HepG2 (cell line): ENCODE measurements around the gene PIAS1. TPM values are rescaled to one million over a fixed set of nuclear protein-coding genes. Genes with fewer than 3 reads are reported as not detected.

Source experiments
- AGO1 ChIP-seq: fragments of 200-400 bp; formaldehyde crosslinking; IDR thresholded peaks from 2 replicates; pipeline ENCODE4 v1.6.1; 2017; ENCODE audit warnings: mild to moderate bottlenecking, low read depth, low read length, moderate library complexity; ENCODE audit not compliant: poor library complexity, severe bottlenecking
- ATF7-NPFF ChIP-seq: sonication (generic); formaldehyde crosslinking; IDR thresholded peaks from 2 replicates; pipeline ENCODE4 v1.8.1; 2023; ENCODE audit warnings: mild to moderate bottlenecking, low read depth, missing genetic modification reagents, moderate library complexity
- BRCA1 ChIP-seq: sonication (generic); formaldehyde crosslinking; IDR thresholded peaks from 2 replicates; pipeline ENCODE4 v1.4.0; 2020; ENCODE audit warnings: missing genetic modification reagents
- CC2D1A ChIP-seq: sonication (generic); formaldehyde crosslinking; IDR thresholded peaks from 2 replicates; pipeline ENCODE4 v1.8.1; 2023; ENCODE audit warnings: mild to moderate bottlenecking, missing genetic modification reagents
- DR1 ChIP-seq: sonication (generic); formaldehyde crosslinking; IDR thresholded peaks from 2 replicates; pipeline ENCODE4 v1.8.0; 2021; ENCODE audit warnings: mild to moderate bottlenecking, missing genetic modification reagents, inconsistent platforms
- FOXK1 ChIP-seq: sonication (generic); formaldehyde crosslinking; IDR thresholded peaks from 2 replicates; pipeline ENCODE4 v1.4.0; 2020; ENCODE audit warnings: low read depth, missing genetic modification reagents, borderline replicate concordance
- HNRNPK ChIP-seq: fragments of 200-400 bp; formaldehyde crosslinking; IDR thresholded peaks from 2 replicates; pipeline ENCODE4 v1.6.1; 2018; ENCODE audit warnings: low read length, low read depth, moderate library complexity, mild to moderate bottlenecking; ENCODE audit not compliant: poor library complexity, severe bottlenecking
- MEIS2 ChIP-seq: sonication (generic); formaldehyde crosslinking; IDR thresholded peaks from 2 replicates; pipeline ENCODE4 v1.9.0; 2021; ENCODE audit warnings: mild to moderate bottlenecking, missing genetic modification reagents
- MIER2 ChIP-seq: IDR thresholded peaks from 2 replicates; pipeline ENCODE4 v1.6.1; 2016; ENCODE audit warnings: missing biosample characterization, missing genetic modification reagents
- NFRKB ChIP-seq: fragments of 450-650 bp; IDR thresholded peaks from 2 replicates; pipeline ENCODE4 v1.6.1; 2017
- NR1H2 ChIP-seq: sonication (generic); formaldehyde crosslinking; IDR thresholded peaks from 2 replicates; pipeline ENCODE4 v1.8.1; 2022; ENCODE audit warnings: low read depth, missing genetic modification reagents, borderline replicate concordance
- POLR2AphosphoS2 ChIP-seq: IDR thresholded peaks from 2 replicates; pipeline ENCODE4 v1.6.1; 2011; ENCODE audit warnings: low read depth, low read length, improper control_type of control experiment
- SAP130 ChIP-seq: IDR thresholded peaks from 2 replicates; pipeline ENCODE4 v1.6.1; 2016; ENCODE audit warnings: low read depth
- SMAD9 ChIP-seq: sonication (generic); formaldehyde crosslinking; IDR thresholded peaks from 2 replicates; pipeline ENCODE4 v1.5.1; 2020; ENCODE audit warnings: mild to moderate bottlenecking, missing genetic modification reagents
- TBX3 ChIP-seq: fragments of 450-650 bp; IDR thresholded peaks from 2 replicates; pipeline ENCODE4 v1.6.1; 2017; ENCODE audit warnings: antibody characterized with exemption, mild to moderate bottlenecking, inconsistent platforms, borderline replicate concordance
- TOE1 ChIP-seq: sonication (generic); formaldehyde crosslinking; IDR thresholded peaks from 2 replicates; pipeline ENCODE4 v1.4.0; 2020; ENCODE audit warnings: mild to moderate bottlenecking, missing genetic modification reagents
- WIZ ChIP-seq: sonication (generic); formaldehyde crosslinking; IDR thresholded peaks from 2 replicates; pipeline ENCODE4 v1.5.1; 2020; ENCODE audit warnings: mild to moderate bottlenecking, missing genetic modification reagents
- ZNF329 ChIP-seq: sonication (generic); formaldehyde crosslinking; IDR thresholded peaks from 2 replicates; pipeline ENCODE4 v1.9.0; 2021; ENCODE audit warnings: low read depth, mild to moderate bottlenecking, missing genetic modification reagents
- ZNF576 ChIP-seq: sonication (generic); formaldehyde crosslinking; IDR thresholded peaks from 2 replicates; pipeline ENCODE4 v1.4.0; 2020; ENCODE audit warnings: mild to moderate bottlenecking, missing genetic modification reagents
- ZNF598 ChIP-seq: sonication (generic); formaldehyde crosslinking; IDR thresholded peaks from 2 replicates; pipeline ENCODE4 v1.5.1; 2020; ENCODE audit warnings: mild to moderate bottlenecking, missing genetic modification reagents, borderline replicate concordance
- ZNF709 ChIP-seq: sonication (generic); formaldehyde crosslinking; IDR thresholded peaks from 2 replicates; pipeline ENCODE4 v1.5.0; 2020; ENCODE audit warnings: mild to moderate bottlenecking, missing genetic modification reagents
- ZNF777 ChIP-seq: sonication (generic); formaldehyde crosslinking; IDR thresholded peaks from 2 replicates; pipeline ENCODE4 v1.4.0; 2020; ENCODE audit warnings: missing genetic modification reagents
- polyA plus RNA-seq, 8 experiments: library from polyadenylated mRNA; depleted of rRNA in 3 of 8; stranded (reverse) in 7 of 8; unstranded in 1 of 8; fragments of >200 nt; fragmentation: Illumina TruSeq in 4 of 8; extraction: Trizol in 4 of 8; gene quantifications; 2 replicates each; pipeline versions ENCODE4 v1.2.1 to v1.2.3, GENCODE V29; 2011 to 2016; ENCODE audit warnings: low read depth in 4 of 8, missing spikeins in 1 of 8, mixed read lengths in 1 of 8; ENCODE audit not compliant: insufficient read depth in 1 of 8
- total RNA-seq, 5 experiments: library from RNA; depleted of rRNA; stranded (reverse); fragments of >200 nt; fragmentation: Illumina TruSeq; extraction: Trizol; gene quantifications; 2 replicates each; pipeline ENCODE4 v1.2.3, GENCODE V29; 2016; ENCODE audit warnings: low read depth in 1 of 5
- TF ChIP-seq, protein P1 (sequence below): sonication (generic); formaldehyde crosslinking; IDR thresholded peaks from 2 replicates; pipeline ENCODE4 v1.4.0; 2020; ENCODE audit warnings: missing genetic modification reagents
- TF ChIP-seq, protein P2 (sequence below): sonication (generic); formaldehyde crosslinking; IDR thresholded peaks from 2 replicates; pipeline ENCODE4 v1.5.0; 2020; ENCODE audit warnings: mild to moderate bottlenecking, missing genetic modification reagents

Gene PIAS1
- total and polyA plus RNA-seq, 2 of the 13 experiments (the other 11 are each of a cell fraction or from before 2014, with no cell fraction given) = 20.7 to 33.7 TPM

DNA sequence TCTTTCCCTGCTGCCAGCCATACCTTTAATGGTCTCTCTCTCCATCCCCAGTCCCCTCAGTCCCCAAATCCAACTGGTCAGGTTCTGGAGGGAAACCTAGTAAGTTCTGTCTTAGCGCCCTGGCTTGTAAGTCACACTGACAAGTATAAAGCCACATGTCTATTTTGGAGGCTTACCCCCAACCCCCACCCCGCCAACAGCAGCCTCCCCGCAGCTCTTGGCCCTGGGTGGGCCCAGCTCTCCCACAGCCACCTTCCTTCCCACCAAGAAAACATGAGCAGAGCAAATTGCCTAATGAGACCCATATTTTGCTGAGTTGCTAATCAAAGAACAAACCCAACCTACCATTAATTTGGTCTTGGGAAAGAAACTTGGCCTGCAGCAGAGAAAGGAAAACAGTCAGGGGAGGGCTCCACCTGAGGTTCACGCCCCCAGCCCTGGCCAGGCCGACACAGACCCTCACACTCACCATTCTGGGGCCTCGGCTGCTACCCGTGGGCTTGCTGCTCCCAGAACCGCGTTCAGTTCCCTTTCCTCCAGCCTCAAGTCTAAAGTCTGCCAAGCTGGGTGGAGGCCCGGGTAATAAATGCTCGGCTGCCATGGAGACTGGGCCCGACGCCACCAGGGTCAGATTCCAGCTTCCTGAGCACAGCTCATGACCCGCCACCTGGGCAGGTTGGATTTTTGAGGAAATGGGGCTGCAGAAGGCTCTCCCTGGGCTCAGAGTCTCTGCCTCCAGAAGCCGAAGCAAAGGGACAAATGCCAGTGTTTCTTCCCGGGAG lies 150.9 kb downstream of the PIAS1 start, which contains the start of gene CALML4 (continued):
- TF ChIP-seq ZNF576 (CRISPR knock-in tag) (no peak), MEIS2 (no peak), ZNF709 (CRISPR knock-in tag) (no peak), MIER2 (no peak), FOXK1 (CRISPR knock-in tag) (no peak), CC2D1A (CRISPR knock-in tag) (no peak), BRCA1 (CRISPR knock-in tag) (no peak; the same call in 1 of the 2 replicates), POLR2AphosphoS2 (no peak), ZNF329 (CRISPR knock-in tag) (no peak), ZNF777 (CRISPR knock-in tag) (no peak), DR1 (CRISPR knock-in tag) (no peak), TOE1 (no peak), SMAD9 (CRISPR knock-in tag) (no peak), AGO1 (peak; percentile 1), ATF7-NPFF (CRISPR knock-in tag) (no peak), NR1H2 (CRISPR knock-in tag) (no peak), NFRKB (no peak), TBX3 (no peak), SAP130 (CRISPR knock-in tag) (peak; percentile 75), WIZ (CRISPR knock-in tag) (no peak), ZNF598 (CRISPR knock-in tag) (no peak), HNRNPK (no peak)
- TF ChIP-seq, protein P1, sequence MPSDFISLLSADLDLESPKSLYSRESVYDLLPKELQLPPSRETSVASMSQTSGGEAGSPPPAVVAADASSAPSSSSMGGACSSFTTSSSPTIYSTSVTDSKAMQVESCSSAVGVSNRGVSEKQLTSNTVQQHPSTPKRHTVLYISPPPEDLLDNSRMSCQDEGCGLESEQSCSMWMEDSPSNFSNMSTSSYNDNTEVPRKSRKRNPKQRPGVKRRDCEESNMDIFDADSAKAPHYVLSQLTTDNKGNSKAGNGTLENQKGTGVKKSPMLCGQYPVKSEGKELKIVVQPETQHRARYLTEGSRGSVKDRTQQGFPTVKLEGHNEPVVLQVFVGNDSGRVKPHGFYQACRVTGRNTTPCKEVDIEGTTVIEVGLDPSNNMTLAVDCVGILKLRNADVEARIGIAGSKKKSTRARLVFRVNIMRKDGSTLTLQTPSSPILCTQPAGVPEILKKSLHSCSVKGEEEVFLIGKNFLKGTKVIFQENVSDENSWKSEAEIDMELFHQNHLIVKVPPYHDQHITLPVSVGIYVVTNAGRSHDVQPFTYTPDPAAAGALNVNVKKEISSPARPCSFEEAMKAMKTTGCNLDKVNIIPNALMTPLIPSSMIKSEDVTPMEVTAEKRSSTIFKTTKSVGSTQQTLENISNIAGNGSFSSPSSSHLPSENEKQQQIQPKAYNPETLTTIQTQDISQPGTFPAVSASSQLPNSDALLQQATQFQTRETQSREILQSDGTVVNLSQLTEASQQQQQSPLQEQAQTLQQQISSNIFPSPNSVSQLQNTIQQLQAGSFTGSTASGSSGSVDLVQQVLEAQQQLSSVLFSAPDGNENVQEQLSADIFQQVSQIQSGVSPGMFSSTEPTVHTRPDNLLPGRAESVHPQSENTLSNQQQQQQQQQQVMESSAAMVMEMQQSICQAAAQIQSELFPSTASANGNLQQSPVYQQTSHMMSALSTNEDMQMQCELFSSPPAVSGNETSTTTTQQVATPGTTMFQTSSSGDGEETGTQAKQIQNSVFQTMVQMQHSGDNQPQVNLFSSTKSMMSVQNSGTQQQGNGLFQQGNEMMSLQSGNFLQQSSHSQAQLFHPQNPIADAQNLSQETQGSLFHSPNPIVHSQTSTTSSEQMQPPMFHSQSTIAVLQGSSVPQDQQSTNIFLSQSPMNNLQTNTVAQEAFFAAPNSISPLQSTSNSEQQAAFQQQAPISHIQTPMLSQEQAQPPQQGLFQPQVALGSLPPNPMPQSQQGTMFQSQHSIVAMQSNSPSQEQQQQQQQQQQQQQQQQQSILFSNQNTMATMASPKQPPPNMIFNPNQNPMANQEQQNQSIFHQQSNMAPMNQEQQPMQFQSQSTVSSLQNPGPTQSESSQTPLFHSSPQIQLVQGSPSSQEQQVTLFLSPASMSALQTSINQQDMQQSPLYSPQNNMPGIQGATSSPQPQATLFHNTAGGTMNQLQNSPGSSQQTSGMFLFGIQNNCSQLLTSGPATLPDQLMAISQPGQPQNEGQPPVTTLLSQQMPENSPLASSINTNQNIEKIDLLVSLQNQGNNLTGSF (CRISPR knock-in tag) = no peak
- TF ChIP-seq, protein P2, sequence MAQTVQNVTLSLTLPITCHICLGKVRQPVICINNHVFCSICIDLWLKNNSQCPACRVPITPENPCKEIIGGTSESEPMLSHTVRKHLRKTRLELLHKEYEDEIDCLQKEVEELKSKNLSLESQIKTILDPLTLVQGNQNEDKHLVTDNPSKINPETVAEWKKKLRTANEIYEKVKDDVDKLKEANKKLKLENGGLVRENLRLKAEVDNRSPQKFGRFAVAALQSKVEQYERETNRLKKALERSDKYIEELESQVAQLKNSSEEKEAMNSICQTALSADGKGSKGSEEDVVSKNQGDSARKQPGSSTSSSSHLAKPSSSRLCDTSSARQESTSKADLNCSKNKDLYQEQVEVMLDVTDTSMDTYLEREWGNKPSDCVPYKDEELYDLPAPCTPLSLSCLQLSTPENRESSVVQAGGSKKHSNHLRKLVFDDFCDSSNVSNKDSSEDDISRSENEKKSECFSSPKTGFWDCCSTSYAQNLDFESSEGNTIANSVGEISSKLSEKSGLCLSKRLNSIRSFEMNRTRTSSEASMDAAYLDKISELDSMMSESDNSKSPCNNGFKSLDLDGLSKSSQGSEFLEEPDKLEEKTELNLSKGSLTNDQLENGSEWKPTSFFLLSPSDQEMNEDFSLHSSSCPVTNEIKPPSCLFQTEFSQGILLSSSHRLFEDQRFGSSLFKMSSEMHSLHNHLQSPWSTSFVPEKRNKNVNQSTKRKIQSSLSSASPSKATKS (CRISPR knock-in tag) = no peak
